GM15510 (cell line): ENCODE results near the gene APOBEC4.

Experiments
- POLR2A ChIP-seq: IDR thresholded peaks from 3 replicates; pipeline ENCODE4 v1.6.1; 2011; ENCODE audit warnings: borderline replicate concordance; ENCODE audit not compliant: insufficient read length; ENCODE audit errors: extremely low read depth

Gene APOBEC4

GRCh38 chr1:183685112-183685713, 32.1 kb upstream of the APOBEC4 start:
- no peak for TF ChIP-seq POLR2A

GRCh38 chr1:183678819-183679218, 25.7 kb upstream of the APOBEC4 start:
- no peak for TF ChIP-seq POLR2A

GRCh38 chr1:183676586-183677189, 23.6 kb upstream of the APOBEC4 start:
- no peak for TF ChIP-seq POLR2A

GRCh38 chr1:183675883-183676585, 22.9 kb upstream of the APOBEC4 start:
- no peak for TF ChIP-seq POLR2A

GRCh38 chr1:183675381-183675780, 22.3 kb upstream of the APOBEC4 start:
- no peak for TF ChIP-seq POLR2A

DNA sequence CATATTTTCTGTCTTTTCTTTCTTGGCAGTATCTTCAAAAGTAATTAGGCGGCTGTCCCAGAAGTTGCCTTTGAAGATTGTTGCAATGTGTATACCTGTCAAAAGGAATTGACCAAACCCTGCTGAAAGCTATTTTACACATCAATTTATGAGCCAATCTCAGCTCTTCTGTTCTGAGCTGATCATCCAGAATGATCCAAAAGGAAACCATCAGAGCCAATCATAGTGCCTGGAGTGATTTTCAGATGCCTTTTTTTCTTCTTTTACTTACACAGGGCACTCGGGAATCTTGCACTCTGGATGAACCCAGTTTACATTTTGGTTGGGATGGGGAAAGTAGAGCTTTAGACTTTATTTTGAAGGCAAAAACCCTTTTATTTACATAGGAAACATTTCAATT, 21.8 kb upstream of the APOBEC4 start:
- no peak for TF ChIP-seq POLR2A

- TF ChIP-seq POLR2A: no peak
Observed at GRCh38 chr1:183674339-183674738, 21.2 kb upstream of the APOBEC4 start.

- TF ChIP-seq POLR2A: no peak
Observed at GRCh38 chr1:183673605-183674323, 20.6 kb upstream of the APOBEC4 start.

DNA sequence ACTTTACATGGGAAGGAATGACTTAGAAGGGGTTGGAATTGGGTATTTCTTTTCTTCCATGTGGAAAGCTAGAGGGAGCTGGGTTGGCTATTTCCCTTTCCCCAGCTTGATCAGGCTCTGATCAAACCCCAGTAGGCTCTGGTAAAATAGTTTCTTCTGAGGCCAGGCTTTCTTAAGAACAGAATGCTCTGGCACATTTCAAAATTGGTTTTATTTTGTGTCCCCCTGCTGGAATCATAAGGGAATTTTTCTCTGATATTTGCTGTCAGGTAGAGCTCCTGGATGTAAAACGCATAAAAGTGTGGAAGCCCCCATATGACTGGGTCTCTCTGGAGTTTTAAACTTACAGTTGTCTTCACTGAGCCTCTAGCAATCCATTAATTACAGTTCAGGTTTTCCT, 17.1 kb upstream of the APOBEC4 start:
- TF ChIP-seq POLR2A: no peak

GRCh38 chr1:183656355-183656754, 3.2 kb upstream of the APOBEC4 start:
- TF ChIP-seq POLR2A: no peak

- TF ChIP-seq POLR2A: no peak
Observed at GRCh38 chr1:183655562-183656075, 2.5 kb upstream of the APOBEC4 start.

DNA sequence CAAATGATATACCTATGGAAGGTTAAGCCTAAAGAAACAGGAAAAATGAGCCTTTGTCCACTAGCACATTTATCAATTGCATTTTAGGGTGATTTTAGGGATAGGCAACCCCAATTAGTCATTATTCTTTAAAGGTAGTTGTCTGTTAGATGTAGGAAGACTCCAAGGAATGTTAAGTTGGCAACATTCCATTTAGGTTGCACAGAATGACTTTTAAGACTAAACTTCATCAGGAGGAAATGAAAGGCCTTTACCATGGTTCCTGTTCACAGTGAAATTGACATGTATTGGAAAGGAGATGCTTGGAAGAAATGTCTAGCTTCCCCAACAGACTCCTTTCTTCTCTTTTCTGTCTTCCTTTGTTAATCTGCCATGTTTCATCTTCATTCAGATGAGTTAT, 1.6 kb upstream of the APOBEC4 start:
- no peak for TF ChIP-seq POLR2A

DNA sequence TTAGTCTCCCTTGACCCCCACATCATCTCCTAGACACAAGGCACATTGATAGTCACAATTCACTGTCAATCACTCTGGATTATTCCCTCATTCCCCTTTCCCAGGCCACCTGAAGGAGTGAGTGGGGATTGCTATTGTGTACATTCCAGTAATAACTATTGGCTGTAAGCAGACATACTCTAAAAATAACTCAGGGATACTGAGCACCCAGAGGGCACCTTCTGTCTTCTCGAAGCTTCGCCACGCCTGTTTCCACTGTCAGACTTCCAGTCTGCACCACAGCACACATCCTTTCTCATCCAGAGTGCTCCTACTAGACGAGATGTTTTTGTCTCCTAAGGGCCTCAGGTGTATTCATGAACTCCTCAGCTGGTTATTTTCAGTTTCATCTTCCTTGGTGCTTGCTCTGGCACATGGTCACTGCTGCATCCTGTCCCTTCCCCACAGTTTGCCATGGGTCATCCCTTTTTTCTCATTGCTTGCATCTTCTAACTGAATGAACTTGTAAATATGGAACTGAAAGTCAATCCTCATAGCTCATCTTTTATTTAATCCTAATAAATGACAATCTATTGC, 848 bp upstream of the APOBEC4 start:
- no peak for TF ChIP-seq POLR2A

GRCh38 chr1:183653462-183653794, 312 bp upstream of the APOBEC4 start:
- no peak for TF ChIP-seq POLR2A

- TF ChIP-seq POLR2A: no peak
Observed at GRCh38 chr1:183652107-183652506, 1.0 kb downstream of the APOBEC4 start.
